ENCODE results near the gene LRP10. TPM values are rescaled to one million over a fixed set of nuclear protein-coding genes. Genes with fewer than 3 reads are reported as not detected.
"Not testable (repeated sequence)": the region's sequence is repeated elsewhere in the genome, so short reads cannot be mapped to it uniquely, and the experiment has no call there.

The LRP10 gene
- total RNA-seq, 1 donor from 2014 or later = 34.8 TPM

- TF ChIP-seq, protein P1, sequence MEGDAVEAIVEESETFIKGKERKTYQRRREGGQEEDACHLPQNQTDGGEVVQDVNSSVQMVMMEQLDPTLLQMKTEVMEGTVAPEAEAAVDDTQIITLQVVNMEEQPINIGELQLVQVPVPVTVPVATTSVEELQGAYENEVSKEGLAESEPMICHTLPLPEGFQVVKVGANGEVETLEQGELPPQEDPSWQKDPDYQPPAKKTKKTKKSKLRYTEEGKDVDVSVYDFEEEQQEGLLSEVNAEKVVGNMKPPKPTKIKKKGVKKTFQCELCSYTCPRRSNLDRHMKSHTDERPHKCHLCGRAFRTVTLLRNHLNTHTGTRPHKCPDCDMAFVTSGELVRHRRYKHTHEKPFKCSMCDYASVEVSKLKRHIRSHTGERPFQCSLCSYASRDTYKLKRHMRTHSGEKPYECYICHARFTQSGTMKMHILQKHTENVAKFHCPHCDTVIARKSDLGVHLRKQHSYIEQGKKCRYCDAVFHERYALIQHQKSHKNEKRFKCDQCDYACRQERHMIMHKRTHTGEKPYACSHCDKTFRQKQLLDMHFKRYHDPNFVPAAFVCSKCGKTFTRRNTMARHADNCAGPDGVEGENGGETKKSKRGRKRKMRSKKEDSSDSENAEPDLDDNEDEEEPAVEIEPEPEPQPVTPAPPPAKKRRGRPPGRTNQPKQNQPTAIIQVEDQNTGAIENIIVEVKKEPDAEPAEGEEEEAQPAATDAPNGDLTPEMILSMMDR (IDR thresholded peaks at IDR 0.05; ENCODE audit: insufficient read depth, low read length, severe bottlenecking) = no peak
- FAIRE-seq = no peak
Measured at GRCh38 chr14:22903742-22904087, 32.2 kb downstream of the LRP10 start.

DNA sequence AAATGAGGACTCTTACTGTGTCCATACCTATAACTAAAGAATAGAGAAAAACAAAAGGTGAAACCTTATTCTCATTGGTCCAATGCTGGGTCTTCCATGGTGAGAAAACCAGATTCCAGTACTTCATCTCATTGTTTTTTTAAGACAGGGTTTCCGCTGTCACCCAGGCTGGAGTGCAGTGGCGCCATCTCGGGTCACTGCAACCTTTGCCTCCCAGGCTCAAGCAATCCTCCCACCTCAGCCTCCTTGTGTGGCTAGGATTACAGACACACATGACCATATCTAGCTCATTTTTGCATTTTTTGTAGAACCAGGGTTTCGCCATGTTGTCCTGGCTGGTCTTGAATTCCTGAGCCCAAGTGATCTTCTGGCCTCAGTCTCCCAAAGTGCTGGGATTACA, 34.1 kb downstream of the LRP10 start:
- Histone ChIP-seq H3K36me3 (ENCODE audit: control insufficient read depth, insufficient read depth, low read length) (peaks cover 23% of the 10 kb centered on the region), H3K4me3 (ENCODE audit: low read depth, low read length) (no peak overlapping the region), H3K27me3 (ENCODE audit: control insufficient read depth, insufficient read depth, low read length) (no peaks in the 10 kb centered on the region)
- TF ChIP-seq, protein P1 (IDR thresholded peaks at IDR 0.05; ENCODE audit: insufficient read depth, low read length, severe bottlenecking) = no peak
- FAIRE-seq (no peak), DNase-seq (ENCODE audit: low read depth) (no peak)

More at GRCh38 chr14:22903742-22904087, 32.2 kb downstream of the LRP10 start:
- Histone ChIP-seq H3K36me3 (ENCODE audit: control insufficient read depth, insufficient read depth, low read length) (peaks cover 20% of the 10 kb centered on the region), H3K4me3 (ENCODE audit: low read depth, low read length) (no peak overlapping the region), H3K27me3 (ENCODE audit: control insufficient read depth, insufficient read depth, low read length) (no peaks in the 10 kb centered on the region)
- no peak for DNase-seq (ENCODE audit: low read depth)

- FAIRE-seq (no peak), DNase-seq (ENCODE audit: low read depth) (no peak)
- H3K36me3 ChIP-seq (ENCODE audit: control insufficient read depth, insufficient read depth, low read length) = peaks cover 21% of the 10 kb centered on the region
Measured at GRCh38 chr14:22906073-22906472, 34.5 kb downstream of the LRP10 start.

GRCh38 chr14:22907429-22907828, 35.9 kb downstream of the LRP10 start:
- TF ChIP-seq, protein P1 (IDR thresholded peaks at IDR 0.05; ENCODE audit: insufficient read depth, low read length, severe bottlenecking) = no peak
- Histone ChIP-seq H3K4me3 (ENCODE audit: low read depth, low read length) (no peak overlapping the region), H3K36me3 (ENCODE audit: control insufficient read depth, insufficient read depth, low read length) (peaks cover 19% of the 10 kb centered on the region), H3K27me3 (ENCODE audit: control insufficient read depth, insufficient read depth, low read length) (no peaks in the 10 kb centered on the region)
- FAIRE-seq (no peak), DNase-seq (ENCODE audit: low read depth) (no peak)

More at GRCh38 chr14:22906073-22906472, 34.5 kb downstream of the LRP10 start:
- Histone ChIP-seq H3K27me3 (ENCODE audit: control insufficient read depth, insufficient read depth, low read length) (no peaks in the 10 kb centered on the region), H3K4me3 (ENCODE audit: low read depth, low read length) (no peak overlapping the region)
- TF ChIP-seq, protein P1 (IDR thresholded peaks at IDR 0.05; ENCODE audit: insufficient read depth, low read length, severe bottlenecking) = no peak

- Histone ChIP-seq H3K27me3 (ENCODE audit: control insufficient read depth, insufficient read depth, low read length) (no peaks in the 10 kb centered on the region), H3K36me3 (ENCODE audit: control insufficient read depth, insufficient read depth, low read length) (peaks cover 16% of the 10 kb centered on the region), H3K4me3 (ENCODE audit: low read depth, low read length) (no peak overlapping the region)
- FAIRE-seq = no peak
- DNase-seq (ENCODE audit: low read depth) = no peak
- TF ChIP-seq, protein P1 (IDR thresholded peaks at IDR 0.05; ENCODE audit: insufficient read depth, low read length, severe bottlenecking) = no peak
Measured at GRCh38 chr14:22908601-22909000, 37.1 kb downstream of the LRP10 start.

GRCh38 chr14:22910916-22911315, 39.4 kb downstream of the LRP10 start:
- Histone ChIP-seq H3K4me3 (ENCODE audit: low read depth, low read length) (no peak overlapping the region), H3K36me3 (ENCODE audit: control insufficient read depth, insufficient read depth, low read length) (peaks cover 5% of the 10 kb centered on the region), H3K27me3 (ENCODE audit: control insufficient read depth, insufficient read depth, low read length) (no peaks in the 10 kb centered on the region)
- DNase-seq (ENCODE audit: low read depth) = no peak
- TF ChIP-seq, protein P1 (IDR thresholded peaks at IDR 0.05; ENCODE audit: insufficient read depth, low read length, severe bottlenecking) = no peak
- no peak for FAIRE-seq

- not testable (repeated sequence) for H3K4me3 ChIP-seq (ENCODE audit: low read depth, low read length); H3K36me3 ChIP-seq (ENCODE audit: control insufficient read depth, insufficient read depth, low read length); FAIRE-seq; H3K27me3 ChIP-seq (ENCODE audit: control insufficient read depth, insufficient read depth, low read length); DNase-seq (ENCODE audit: low read depth)
Measured at GRCh38 chr14:22914836-22915235, 43.3 kb downstream of the LRP10 start.

All from bronchial epithelial cell (primary cell).